GM12878 (cell line): ENCODE results near the gene CYP3A7. TPM values are rescaled to one million over a fixed set of nuclear protein-coding genes. Genes with fewer than 3 reads are reported as not detected.

ENCODE experiments used
- ATAC-seq: fragments of 200-7000 bp; cut with Tn5 transposase; 3 replicates; pipeline ENCODE4 v1.9.1; 2020; ENCODE audit warnings: mild to moderate bottlenecking, moderate library complexity
- BruUV-seq: library from RNA; stranded (reverse); fragments of 400-500 nt; replicated peaks from 2 replicates; lab custom pipeline; 2021; lab: Mats Ljungman, UMichigan
- CTCF ChIA-PET: fragments of 300-600 bp; sonication (Branson Sonifier 250); formaldehyde crosslinking; extraction: SDS; loops from one replicate; lab custom pipeline; 2021; ENCODE audit warnings: inconsistent platforms; lab: Yijun Ruan, JAX
- POLR2A ChIA-PET: fragments of 350-600 bp; formaldehyde crosslinking; extraction: SDS; loops from one replicate; lab custom pipeline; 2021; ENCODE audit warnings: inconsistent platforms; lab: Charles Lee
- RAD21 ChIA-PET: fragments of 300-600 bp; sonication (Branson Sonifier 250); formaldehyde crosslinking; loops from one replicate; lab custom pipeline; 2023; ENCODE audit warnings: antibody characterized with exemption; ENCODE audit not compliant: unreplicated experiment; lab: Charles Lee
- SMC1A ChIA-PET: fragments of 300-600 bp; sonication (Branson Sonifier 250); formaldehyde crosslinking; loops from one replicate; lab custom pipeline; 2023; ENCODE audit not compliant: unreplicated experiment, uncharacterized antibody; lab: Charles Lee
- DNase-seq: peaks from one replicate; pipeline ENCODE4 v3.0.0-alpha.2; 2011; ENCODE audit warnings: low read depth, low spot score
- FAIRE-seq: peaks from 3 replicates; lab custom pipeline; 2011; peaks lifted over from hg19 to GRCh38; lab: Jason Lieb, UNC
- H2AFZ ChIP-seq: 2 replicates; pipeline ENCODE4 v1.6.0; 2011; ENCODE audit warnings: low read depth, low read length, control low read depth; ENCODE audit not compliant: control insufficient read depth
- H3K27ac ChIP-seq: 2 replicates; pipeline ENCODE4 v1.5.1; 2011; ENCODE audit warnings: control low read depth; ENCODE audit not compliant: control insufficient read depth, insufficient read depth
- H3K27me3 ChIP-seq, 2 experiments: replicated peaks in 1 of 2; 2 replicates each; pipeline versions ENCODE4 v1.6.0 to v1.6.1; 2011; ENCODE audit warnings: low read length in 1 of 2; ENCODE audit not compliant: control insufficient read depth in 2 of 2, insufficient read depth in 2 of 2
- H3K36me3 ChIP-seq, 2 experiments: 2 replicates each; pipeline ENCODE4 v1.5.1; 2011; ENCODE audit warnings: low read length in 1 of 2; ENCODE audit not compliant: control insufficient read depth in 2 of 2, insufficient read depth in 2 of 2
- H3K4me1 ChIP-seq: 2 replicates; pipeline ENCODE4 v1.6.1; 2011; ENCODE audit warnings: mild to moderate bottlenecking, low read length, moderate library complexity, mixed read lengths; ENCODE audit not compliant: control insufficient read depth, insufficient read depth
- H3K4me2 ChIP-seq: 2 replicates; pipeline ENCODE4 v1.6.0; 2011; ENCODE audit warnings: control low read depth; ENCODE audit not compliant: control insufficient read depth, insufficient read depth
- H3K4me3 ChIP-seq: fragments of 200-600 bp; sonication (generic); 2 replicates; pipeline ENCODE4 v1.5.1; 2016
- H3K79me2 ChIP-seq: 2 replicates; pipeline ENCODE4 v1.6.0; 2011; ENCODE audit warnings: low read length; ENCODE audit not compliant: control insufficient read depth, insufficient read depth
- H3K9ac ChIP-seq: 2 replicates; pipeline ENCODE4 v1.8.0; 2011; ENCODE audit warnings: low read length, control low read depth, mixed read lengths; ENCODE audit not compliant: control insufficient read depth, insufficient read depth
- H3K9me3 ChIP-seq: replicated peaks from 3 replicates; pipeline ENCODE4 v1.5.1; 2011; ENCODE audit warnings: mild to moderate bottlenecking, low read length; ENCODE audit not compliant: control insufficient read depth, insufficient read depth
- H4K20me1 ChIP-seq: 2 replicates; pipeline ENCODE4 v1.6.0; 2011; ENCODE audit not compliant: control insufficient read depth, insufficient read depth
- EGR1 ChIP-seq, 2 experiments: IDR thresholded peaks; 1 replicate in 1 of 2; 2 replicates in 1 of 2; pipeline ENCODE4 v1.6.1; 2011 to 2012; ENCODE audit warnings: low read depth in 2 of 2, low read length in 2 of 2, borderline replicate concordance in 1 of 2, mild to moderate bottlenecking in 1 of 2, moderate library complexity in 1 of 2
- IRF4 ChIP-seq: IDR thresholded peaks from 2 replicates; pipeline ENCODE4 v1.6.1; 2011; ENCODE audit warnings: low read depth, low read length
- MEF2B ChIP-seq: fragments of 450-650 bp; IDR thresholded peaks from 2 replicates; pipeline ENCODE4 v1.6.1; 2018; ENCODE audit warnings: mild to moderate bottlenecking, moderate library complexity; ENCODE audit not compliant: partially characterized antibody, poor library complexity, severe bottlenecking
- RB1 ChIP-seq: fragments of 450-650 bp; formaldehyde crosslinking; IDR thresholded peaks from 2 replicates; pipeline ENCODE4 v1.6.1; 2017; ENCODE audit warnings: mild to moderate bottlenecking, borderline replicate concordance
- ZNF592 ChIP-seq: fragments of 450-650 bp; IDR thresholded peaks from 2 replicates; pipeline ENCODE4 v1.6.1; 2017; ENCODE audit warnings: mild to moderate bottlenecking, moderate library complexity
- WGBS: methylation state at CpG from one replicate; pipeline ENCODE4 v1.1.6; 2016; ENCODE audit warnings: low lambda C conversion rate; ENCODE audit not compliant: insufficient replicate concordance, insufficient coverage; ENCODE audit errors: missing lambda C conversion rate; 5-methylcytosine and 5-hydroxymethylcytosine counted together
- in situ Hi-C: fragments of 300-500 bp; cut with MboI; formaldehyde crosslinking; loops from 9 replicates; pipeline ENCODE4 v1.14.3; 2018; ENCODE audit warnings: mixed read lengths
- intact Hi-C: fragments of 100-400 bp; cut with micrococcal nuclease; formaldehyde crosslinking; loops from one replicate; pipeline ENCODE4 v1.14.2; 2022; ENCODE audit not compliant: unreplicated experiment
- polyA plus RNA-seq, 11 experiments: library from polyadenylated mRNA; depleted of rRNA in 4 of 11; unstranded in 6 of 11; stranded (reverse) in 5 of 11; fragments of >200 nt; fragmentation: Nextera tagmentation in 4 of 11; fragmentation: Illumina TruSeq in 1 of 11; extraction: Ambion mirVana in 4 of 11; extraction: Trizol in 1 of 11; gene quantifications; 1 replicate in 1 of 11; 2 replicates in 10 of 11; pipeline versions ENCODE4 v1.2.1 to v1.2.3, GENCODE V29; 2011 to 2016; ENCODE audit warnings: inconsistent platforms in 2 of 11, missing spikeins in 2 of 11, low read depth in 1 of 11
- total RNA-seq, 4 experiments: library from RNA; depleted of rRNA in 3 of 4; stranded (reverse); fragments of >200 nt in 3 of 4; fragmentation: Illumina TruSeq in 1 of 4; extraction: Trizol in 1 of 4; gene quantifications; 2 replicates each; pipeline versions ENCODE4 v1.2.1 to v1.2.3, GENCODE V29; 2013 to 2021

The CYP3A7 gene
- total and polyA plus RNA-seq, 10 of the 15 experiments (the other 5 are each of a cell fraction or from before 2014, with no cell fraction given): 0.05 to 0.11 (median 0.06) TPM; not detected in 7

- no peaks in the 10 kb centered on the region for H3K27me3 ChIP-seq
- ChIA-PET CTCF (no interaction called here), RAD21 (no interaction called here), SMC1A (no interaction called here), POLR2A (interaction anchor here (1.1 kb wide), 1 partner anchor 18 kb away, joined by 5 read pairs; no protein-coding TSS in a partner anchor)
- H3K4me3 ChIP-seq: no peak overlapping the region
- H3K9ac ChIP-seq: no peak overlapping the region
- H3K9me3 ChIP-seq: no peaks in the 10 kb centered on the region
- TF ChIP-seq EGR1 (IDR thresholded peaks at IDR 0.05; ENCODE audit: borderline replicate concordance in 1 of 2, low read depth in 2 of 2, low read length in 2 of 2) (no peak), IRF4 (no peak), ZNF592 (no peak), RB1 (no peak), MEF2B (no peak)
- no peak overlapping the region for H2AFZ ChIP-seq
- no peaks in the 10 kb centered on the region for H3K36me3 ChIP-seq
- BruUV-seq: no TSS peak
- FAIRE-seq: no peak
- no peak for DNase-seq
- no peak overlapping the region for H3K27ac ChIP-seq
- H3K79me2 ChIP-seq: no peaks in the 10 kb centered on the region
- H3K4me2 ChIP-seq: no peak overlapping the region
- no peak for ATAC-seq
- no peaks in the 10 kb centered on the region for H3K4me1 ChIP-seq
- intact Hi-C loops: no loop called here
- in situ Hi-C loops: no loop called here
- no peaks in the 10 kb centered on the region for H4K20me1 ChIP-seq
- WGBS: 59% methylated on average over 2 of the region's 2 CpGs
These were observed 59.8 kb downstream of the CYP3A7 start for GRCh38 chr7:99674995-99675742.
